ENCODE data around the gene HHAT.

The HHAT gene

DNA sequence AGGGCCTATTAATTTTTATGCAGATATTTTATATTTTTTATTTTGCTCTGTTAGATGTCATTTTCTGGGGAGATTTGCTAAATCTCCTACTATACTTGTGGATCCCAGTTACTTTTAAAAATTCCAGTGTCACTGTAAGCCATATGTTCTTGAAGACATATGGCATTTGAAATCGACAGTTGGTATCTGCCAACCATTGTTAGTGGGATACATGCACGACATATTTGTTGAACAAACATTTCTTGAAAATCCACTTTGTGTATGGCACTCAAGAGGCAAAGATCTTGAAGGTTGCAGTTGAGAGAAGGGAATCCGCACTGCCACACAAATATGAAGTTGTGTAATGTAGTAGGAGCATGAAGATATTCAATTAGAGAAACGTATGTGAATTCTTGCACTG, 287.7 kb downstream of the HHAT start:
- no peak for DNase-seq

DNA sequence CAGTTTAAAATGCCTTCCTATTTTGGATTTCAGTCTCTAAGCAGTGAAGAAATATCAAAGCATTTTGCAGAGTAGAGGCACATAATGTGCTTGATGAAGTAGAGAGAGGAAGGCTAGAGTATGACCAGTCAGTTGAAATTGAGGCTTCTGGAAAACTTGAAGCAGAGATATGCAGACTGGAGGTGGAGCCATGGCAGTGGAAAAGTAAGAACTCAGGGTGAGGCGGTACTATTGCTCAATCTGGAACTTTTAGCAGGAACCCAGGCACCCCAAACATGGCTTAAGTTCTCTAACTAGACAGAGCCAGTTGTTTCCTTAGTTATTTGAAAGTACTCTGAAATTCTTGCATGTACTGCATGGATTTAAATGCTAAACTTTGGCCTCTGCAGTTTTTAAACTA, 288.6 kb downstream of the HHAT start:
- DNase-seq: no peak

DNA sequence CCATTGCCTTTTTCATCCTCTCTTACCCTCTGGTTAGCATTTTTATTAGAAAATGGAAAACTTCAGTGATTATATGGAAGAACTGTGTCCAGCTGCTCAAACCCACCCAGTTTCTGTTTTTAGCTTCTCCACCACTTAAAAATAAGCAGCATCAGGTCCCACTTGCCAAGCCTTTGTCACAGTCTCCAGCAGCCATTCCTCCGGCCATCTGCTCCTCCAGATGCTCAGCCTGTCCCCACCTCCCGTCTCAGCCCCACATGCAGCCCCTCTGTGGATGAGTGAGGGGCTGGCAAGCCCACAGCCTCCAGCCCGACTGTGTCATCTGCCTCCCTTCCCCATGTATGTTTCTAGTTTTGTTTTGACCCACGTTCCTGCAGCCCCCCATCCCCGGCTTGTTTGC, 289.7 kb downstream of the HHAT start:
- no peak for DNase-seq

DNA sequence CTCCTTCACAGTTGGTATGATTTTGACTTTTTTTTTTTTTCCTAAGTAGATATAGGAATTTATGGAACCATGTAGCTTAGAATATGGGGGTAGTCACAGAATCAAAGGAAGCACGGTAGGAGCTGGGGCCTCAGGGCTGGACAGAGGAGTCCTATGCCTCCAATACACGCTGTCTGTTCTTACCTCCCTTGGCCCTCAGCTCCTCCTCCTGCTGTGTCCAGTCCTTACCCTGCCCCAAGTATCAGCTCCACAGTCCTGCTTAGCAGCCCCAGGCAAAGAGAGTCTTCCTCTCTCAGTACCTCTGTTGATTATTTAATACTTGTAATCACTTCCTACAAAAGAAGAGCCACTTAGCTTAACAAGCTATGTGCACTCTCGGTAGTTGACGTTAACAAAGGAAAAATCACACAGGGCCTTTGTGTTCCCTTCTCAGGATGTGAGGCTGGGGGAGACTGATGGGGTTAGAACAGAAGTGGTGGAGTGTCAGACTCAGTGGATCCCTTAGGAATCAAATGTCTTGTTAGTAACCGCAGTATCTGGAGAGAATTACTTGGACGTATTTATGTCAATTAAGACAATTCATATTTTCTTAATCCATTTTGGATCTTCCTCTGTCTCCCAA, 292.3 kb downstream of the HHAT start:
- no peak for DNase-seq

DNA sequence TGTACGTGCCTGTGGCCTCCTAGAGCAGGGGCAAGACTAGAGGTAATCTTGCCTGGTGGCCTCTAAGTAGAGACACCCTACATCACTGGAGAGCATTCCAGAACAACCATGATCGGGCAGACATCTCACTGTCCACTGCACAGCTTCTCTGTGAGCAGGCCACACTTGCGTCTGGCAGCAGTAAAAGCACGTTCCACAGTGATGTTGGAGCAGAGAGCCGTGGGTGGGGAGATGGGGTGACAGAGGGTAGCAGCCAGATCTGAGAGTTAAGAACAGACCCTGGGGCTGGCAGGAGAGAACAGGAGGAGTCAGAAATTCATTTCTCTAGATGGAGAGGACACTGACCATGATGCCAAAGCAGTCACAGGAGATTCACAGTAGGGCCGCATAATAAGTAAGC, 293.0 kb downstream of the HHAT start:
- no peak for DNase-seq

DNA sequence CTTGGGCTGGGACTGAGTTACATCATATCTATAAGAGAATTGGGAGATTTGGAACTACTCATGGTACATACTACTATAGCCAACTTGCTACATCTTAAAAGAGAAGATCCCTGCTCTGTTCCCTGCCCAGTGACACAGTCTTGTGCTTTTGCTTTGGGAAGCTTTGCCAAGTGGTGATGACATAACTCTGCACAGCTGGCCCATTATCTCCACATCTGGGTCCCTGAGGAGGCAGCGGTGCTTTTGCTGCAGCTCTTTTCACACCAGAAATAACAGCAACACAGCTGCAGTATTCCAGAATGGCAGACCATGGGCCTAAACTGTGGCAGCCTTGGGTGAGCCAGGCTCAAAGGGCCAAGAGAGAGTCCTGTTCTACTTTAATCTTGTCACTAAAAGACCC, 296.0 kb downstream of the HHAT start:
- no peak for DNase-seq

DNA sequence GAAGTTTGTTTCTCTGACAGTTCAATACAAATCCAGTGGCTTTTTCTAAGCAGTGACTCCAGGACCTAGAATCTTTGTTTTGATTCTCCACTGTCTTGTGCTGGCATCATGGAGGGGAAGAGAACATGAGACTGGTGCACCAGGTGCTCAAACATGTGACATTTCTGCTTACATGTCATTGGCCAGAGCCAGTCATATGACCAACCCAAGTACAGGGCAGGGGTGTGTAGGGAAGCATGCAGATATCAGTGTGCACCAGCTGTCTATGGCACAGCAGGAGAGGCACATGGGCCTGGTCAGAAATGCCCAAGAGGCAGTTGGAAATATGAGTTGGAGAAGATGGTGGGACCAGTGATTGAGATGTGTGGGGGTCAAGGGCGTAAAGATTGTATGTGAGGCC, 297.0 kb downstream of the HHAT start:
- no peak for DNase-seq

DNA sequence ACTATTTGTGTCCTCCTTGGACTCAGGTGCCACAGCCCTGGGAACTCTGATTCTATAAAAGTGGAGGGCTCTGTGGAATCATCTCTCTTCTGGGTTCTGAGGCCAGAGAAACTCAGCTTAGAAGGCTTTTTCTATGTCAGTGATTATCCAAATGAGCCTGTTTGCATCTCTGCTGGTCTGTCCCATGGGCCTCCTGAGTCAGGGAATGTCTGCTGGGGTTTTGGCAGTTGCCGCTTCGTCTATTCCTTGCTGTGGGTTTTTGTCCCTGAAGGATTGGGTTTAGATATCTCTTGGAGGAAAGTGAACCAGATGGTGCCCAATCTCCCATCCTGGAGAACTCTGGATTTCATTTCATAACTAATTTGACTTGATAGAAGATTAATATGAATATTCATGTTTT, 297.6 kb downstream of the HHAT start:
- DNase-seq: no peak

DNA sequence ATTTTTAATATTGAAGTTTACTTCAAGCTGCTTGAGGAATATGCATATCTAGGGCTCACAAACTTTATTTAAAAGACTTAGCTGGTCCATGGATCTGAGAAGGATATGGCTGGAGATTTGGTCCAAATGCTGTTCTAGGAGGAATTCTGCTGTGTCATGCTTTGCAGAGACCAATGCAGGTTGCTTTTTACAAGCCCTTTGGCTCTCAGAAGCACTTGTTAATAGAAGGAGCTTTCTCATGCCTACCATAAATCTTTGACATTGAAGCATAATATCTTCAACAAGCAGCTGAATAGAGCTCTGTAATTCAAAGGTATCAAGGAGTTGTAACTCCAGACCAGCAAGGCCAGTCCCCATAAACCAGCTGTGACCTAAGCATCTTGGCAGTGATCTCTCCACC, 299.1 kb downstream of the HHAT start:
- no peak for DNase-seq

DNA sequence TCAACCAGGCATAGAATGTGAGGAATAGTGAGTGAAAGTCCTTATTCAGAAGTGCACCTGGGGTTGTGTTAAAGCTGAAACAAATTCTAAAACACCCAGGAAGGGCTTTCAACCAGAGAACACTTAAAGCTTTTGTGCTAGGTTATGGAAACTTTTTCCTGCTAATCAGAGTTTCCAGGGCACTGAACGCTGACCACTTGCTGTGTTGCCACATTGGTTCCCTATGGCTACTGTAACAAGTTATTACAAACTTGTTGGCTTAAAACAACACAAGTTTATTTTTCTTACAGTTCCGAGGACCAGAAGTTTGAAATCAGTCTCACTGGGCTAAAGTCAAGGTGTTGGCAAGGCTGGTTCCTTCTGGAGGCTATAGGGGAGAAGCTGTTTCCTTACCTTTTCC, 300.6 kb downstream of the HHAT start:
- DNase-seq: no peak

DNA sequence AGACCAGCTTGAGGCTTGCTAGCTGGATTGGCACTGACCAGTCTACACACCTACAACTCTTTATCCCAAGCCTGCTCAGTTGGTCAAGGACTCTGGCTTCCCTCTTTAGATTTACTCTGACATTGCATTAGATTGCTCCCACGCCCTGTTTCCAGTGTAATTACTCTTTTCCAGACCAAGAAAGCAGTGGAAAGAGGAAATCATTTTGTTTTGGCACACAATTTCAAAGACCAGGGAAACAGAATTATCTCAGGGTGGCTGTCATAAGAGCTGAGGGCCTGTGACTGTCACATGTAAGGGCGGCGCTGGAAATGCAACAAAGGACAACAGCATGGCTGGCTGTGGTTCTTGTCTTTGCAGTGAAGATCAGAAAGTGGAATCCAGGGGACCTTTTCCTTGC, 302.7 kb downstream of the HHAT start:
- DNase-seq: no peak

DNA sequence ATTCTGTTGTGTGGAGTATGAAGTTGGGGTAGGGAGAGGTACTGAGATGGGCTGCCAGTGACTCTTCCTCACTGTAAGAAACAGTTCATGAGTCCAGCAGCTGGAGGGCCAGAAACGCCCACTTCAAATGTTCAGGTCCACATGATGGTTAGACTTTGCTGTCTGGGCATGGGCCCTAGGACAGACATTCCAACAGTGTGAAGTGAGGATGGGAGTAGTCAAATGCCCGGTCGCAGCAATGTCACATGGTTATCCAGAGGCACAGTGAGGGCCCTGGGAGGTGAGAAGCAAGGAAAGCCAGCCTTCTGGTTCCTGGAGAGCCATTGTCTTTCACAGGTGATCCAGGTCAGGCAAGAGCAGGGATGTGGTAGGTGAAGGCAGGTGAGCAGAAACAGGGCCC, 304.4 kb downstream of the HHAT start:
- no peak for DNase-seq

DNA sequence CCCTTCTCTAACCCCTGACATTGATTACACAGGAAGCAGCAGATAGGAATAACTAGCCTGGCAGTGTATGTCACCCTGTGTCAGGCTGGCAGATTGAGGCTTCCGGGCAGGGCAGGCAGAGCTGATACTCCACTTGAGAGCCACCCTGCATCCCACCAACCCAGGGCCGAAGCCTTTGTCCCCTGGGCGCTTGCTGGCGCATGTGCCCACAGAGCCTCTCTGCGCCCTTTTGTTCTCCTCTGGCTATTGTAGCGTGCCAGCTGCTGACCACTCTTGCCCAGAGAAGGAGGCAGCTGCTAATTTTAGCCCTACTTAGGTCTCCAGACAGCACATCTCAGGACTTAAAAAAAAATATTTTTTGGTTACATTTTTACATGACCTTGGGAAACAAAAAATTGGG, 304.9 kb downstream of the HHAT start:
- DNase-seq: no peak

DNA sequence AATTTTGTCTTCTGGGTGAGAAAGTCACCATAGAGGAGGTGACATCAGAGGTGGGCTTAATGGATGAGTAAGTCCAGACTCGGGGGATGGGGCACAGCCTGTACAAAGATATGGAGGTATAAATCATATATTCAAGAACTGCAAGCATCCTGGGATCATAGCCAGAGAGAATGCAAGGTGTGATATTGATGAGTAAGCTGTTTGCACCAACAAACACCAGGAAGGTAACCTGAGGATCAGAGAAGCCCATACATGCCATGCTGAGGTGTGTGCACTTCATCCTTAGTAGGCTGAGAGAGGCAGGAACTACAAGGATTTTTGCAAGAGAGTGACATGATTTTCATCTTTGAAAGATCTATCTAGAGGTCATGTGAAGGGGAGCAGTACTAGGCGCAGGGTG, 306.4 kb downstream of the HHAT start:
- DNase-seq: no peak

DNA sequence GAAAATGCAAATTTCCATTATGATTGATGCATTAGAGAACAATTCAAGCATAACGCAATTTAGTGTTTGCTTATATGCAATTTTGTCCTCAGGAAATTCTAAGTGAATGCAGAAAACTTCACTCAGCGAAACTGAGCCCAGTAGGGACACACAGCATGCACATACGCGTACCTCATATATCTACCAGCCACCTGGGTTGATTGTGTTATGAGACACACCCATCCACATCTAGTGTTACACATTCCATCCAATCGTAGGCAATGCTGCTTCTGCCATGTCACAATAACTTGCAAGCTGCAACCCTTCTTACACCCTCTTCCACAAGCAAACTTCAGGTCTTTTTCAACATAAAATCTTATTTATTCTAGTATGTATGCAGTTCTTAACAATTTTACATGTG, 312.9 kb downstream of the HHAT start:
- no peak for DNase-seq

DNA sequence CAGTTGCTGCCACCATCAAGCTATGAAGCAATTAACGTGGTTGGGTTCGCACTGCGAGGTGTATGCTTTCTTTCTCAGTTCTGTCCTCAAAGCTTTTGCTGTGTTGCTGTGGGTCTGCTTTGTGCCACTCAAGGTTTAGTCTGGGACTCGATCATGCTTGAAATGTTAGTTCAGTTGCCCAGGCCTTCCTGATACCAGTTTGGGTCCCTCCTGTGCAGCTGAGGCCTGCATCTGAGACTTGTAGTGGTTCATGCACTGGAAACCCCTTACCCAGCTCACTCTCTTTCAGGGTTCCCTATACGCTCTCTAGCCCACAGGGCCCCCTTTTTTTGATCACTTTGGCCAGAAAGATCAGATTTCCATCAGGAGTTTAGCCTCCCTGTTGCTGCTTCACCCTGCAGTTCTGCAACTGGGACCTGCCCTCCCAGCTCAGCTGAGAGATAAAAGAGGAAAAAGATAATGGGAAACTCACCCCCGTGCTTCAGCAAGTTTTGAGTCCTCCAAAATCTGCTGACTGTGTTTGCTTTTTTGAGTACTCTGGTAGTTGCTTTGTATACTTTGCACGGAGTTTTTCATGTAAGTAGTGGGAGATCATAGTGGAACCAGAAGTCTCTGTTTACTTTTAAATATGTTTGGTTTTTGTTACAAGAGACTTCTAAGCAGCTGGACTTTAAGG, 317.0 kb downstream of the HHAT start:
- DNase-seq: no peak

DNA sequence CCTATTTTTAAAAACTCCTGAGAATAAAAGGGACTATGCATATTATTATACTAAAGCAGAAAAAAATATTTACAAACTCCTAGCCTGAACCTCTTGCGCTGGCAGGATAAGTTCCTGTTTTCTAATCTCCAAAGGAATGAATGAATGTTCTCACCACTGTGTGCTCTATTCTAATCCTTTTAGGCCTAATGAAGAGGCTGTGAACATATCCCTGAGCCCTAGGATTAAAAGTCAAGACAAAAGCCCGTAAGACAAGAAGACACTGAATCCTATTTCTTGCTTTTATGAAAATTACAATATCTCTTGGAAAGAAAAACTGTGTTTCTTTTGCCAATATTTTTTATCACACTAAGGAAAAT, 317.5 kb downstream of the HHAT start:
- DNase-seq: no peak

DNA sequence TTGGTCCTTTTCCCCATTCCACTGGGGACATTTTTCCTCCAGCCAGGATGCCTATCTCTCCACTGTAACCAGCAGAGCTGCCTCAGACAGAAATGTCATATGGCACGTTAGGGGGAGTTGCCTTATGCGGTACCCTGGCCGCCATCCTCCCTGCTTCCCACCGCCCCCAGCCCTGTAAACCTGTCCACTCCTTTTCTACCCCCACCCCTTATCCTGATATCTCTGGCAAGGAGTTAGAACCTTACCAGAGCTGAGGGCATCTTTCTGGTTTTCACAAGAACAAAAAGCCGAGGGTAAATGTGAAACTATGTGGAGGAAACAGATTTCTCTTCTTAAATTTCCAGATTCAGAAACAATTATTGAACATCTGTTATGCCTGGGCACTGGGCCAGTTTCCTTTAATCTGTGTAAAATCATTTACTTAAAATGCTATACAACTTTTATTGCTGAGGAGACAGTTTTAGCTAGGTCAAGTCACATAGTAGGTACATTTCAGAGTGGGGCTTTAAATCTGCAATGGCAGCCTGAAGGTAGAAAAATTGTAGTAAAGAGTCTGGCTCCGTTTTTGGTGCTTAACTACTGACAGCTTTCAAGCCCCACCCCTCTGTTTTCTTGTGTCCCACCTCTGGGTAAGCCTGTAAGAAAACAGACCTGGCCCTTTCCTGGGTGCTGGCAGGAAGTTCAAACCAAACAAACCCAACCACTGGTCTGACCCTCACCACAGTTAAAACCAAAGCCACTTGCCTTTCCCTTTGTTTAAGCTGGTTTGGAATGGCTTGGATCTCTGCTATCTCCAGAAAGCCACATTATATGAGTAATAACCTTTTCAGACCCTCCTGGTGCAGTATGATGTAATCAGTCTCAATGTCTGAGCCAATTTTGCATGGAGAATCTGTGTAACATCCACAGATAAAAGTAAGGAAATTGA, 319.0 kb downstream of the HHAT start:
- no peak for DNase-seq

DNA sequence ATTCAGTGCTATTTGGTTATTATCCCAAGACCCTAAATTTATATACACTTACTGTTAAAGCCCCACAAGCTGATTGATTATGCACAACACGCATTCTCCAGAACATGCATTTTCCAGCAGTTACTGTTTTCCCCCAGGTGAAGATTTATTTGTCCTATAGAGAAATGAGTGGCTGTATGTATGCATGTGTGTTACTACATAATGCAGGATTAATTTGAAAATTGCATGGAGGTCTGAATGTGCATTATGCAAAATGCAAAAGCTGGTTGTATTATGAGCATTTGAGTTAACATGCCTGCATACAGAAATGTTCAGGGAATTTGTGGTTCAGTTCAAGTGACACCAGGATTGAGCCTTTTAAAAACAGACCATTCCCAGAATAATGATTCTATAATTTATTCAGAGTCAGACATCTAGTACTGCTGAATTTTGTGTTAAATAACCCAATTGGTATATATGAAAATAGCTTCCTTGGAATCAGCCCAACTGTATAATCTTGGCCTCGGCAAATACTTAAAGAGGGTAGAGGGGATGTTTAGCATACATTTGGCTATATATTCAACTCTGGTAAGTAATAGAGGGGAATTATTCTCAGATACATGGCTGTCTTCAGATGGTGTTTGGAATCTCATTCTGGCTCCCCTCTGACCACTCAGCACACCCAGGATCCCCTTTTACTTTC, 320.0 kb downstream of the HHAT start:
- DNase-seq: no peak

DNA sequence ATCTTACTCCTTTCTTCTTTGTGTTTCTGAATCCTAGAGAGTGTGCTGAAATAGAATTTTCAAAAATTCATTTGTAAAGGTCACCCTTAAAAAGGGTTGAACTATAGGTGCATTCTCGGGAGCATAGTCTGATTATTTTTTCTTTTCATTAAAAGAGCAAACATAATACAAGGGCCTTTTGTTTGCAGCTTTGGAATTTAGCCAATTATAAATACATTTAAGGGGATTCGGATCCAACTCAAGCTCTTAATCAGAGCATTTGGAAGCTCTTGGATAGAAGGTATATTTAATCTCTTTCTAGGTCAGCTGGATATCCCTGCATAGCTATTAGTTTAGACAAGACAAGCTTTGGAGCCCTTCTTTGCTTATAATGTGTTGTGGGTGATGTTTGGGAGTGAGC, 321.7 kb downstream of the HHAT start:
- no peak for DNase-seq

DNA sequence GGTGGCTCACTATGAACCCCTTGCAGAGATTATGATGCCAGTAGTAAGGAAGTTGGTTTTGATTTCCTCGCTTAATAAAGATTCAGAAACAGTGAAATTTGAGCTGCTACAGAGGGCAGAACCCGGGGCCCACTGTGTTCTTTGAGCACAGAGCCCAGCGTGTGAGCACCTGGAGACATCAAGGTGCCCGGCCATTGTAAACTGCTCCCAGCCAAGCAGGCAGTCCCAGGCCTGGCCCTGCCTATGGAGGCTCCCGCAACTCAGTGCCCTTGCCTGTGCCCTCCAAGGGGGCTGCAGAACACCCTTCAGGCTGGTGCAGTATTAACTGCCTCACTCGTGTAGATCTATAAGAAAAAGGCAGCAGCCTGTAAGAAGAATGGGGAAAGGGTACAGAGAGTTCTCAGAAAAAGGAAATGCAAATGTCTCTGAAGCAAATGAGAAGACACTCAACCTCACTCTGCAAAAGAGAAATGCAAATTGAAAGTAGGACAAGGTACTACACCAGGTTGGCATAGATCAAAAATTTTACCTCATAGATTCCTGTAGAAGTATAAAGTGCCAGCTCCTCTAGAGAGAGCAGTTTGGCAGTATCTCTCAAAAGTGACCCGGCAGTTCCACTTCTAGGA, 323.7 kb downstream of the HHAT start:
- no peak for DNase-seq

DNA sequence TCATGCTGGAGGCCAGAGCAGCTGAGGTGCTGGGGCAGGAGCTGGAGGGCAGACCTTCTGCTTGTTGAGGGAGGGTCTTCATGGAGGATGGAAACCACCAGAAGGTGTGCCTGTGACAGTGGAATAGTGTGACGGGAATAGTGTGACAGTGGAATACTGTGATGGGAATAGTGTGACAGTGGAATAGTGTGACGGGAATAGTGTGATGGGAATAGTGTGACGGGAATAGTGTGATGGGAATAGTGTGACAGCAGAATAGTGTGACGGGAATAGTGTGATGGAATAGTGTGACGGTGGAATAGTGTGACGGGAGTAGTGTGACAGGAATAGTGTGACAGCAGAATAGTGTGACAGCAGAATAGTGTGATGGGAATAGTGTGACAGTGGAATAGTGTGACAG, 325.1 kb downstream of the HHAT start:
- DNase-seq: no peak
